HG02763 (cell line): ENCODE data around the gene KCNIP4.

Experiments
- ATAC-seq: cut with Tn5 transposase; IDR thresholded peaks from one replicate; pipeline ENCODE4 v1.9.1; 2021; ENCODE audit warnings: mild to moderate bottlenecking, moderate library complexity; ENCODE audit not compliant: unreplicated experiment

KCNIP4 gene

GRCh38 chr4:21605006-21605405 lies 343.6 kb downstream of the KCNIP4 start:
- ATAC-seq, result no peak

- ATAC-seq, result no peak
These were observed 352.1 kb downstream of the KCNIP4 start for GRCh38 chr4:21596521-21596920.

GRCh38 chr4:21593671-21594001 lies 354.9 kb downstream of the KCNIP4 start:
- no peak for ATAC-seq

GRCh38 chr4:21592970-21593670 lies 355.5 kb downstream of the KCNIP4 start:
- no peak for ATAC-seq

GRCh38 chr4:21577056-21577455 lies 371.5 kb downstream of the KCNIP4 start:
- ATAC-seq, result no peak

- ATAC-seq, result no peak
These were observed 377.5 kb downstream of the KCNIP4 start for GRCh38 chr4:21571100-21571499.

GRCh38 chr4:21569638-21570037 lies 378.9 kb downstream of the KCNIP4 start:
- no peak for ATAC-seq

- no peak for ATAC-seq
These were observed 393.5 kb downstream of the KCNIP4 start for GRCh38 chr4:21555083-21555482.

- no peak for ATAC-seq
These were observed 394.1 kb downstream of the KCNIP4 start for GRCh38 chr4:21554500-21554899.

GRCh38 chr4:21554066-21554465 lies 394.5 kb downstream of the KCNIP4 start:
- no peak for ATAC-seq

- no peak for ATAC-seq
These were observed 396.1 kb downstream of the KCNIP4 start for GRCh38 chr4:21552455-21552854.

GRCh38 chr4:21544955-21545354 lies 403.6 kb downstream of the KCNIP4 start:
- ATAC-seq, result no peak

GRCh38 chr4:21544415-21544814 lies 404.2 kb downstream of the KCNIP4 start:
- no peak for ATAC-seq

- no peak for ATAC-seq
These were observed 405.1 kb downstream of the KCNIP4 start for GRCh38 chr4:21543514-21543913.

GRCh38 chr4:21535898-21536297 lies 412.7 kb downstream of the KCNIP4 start:
- no peak for ATAC-seq

- ATAC-seq, result no peak
These were observed 417.5 kb downstream of the KCNIP4 start for GRCh38 chr4:21531048-21531447.

- no peak for ATAC-seq
These were observed 419.4 kb downstream of the KCNIP4 start for GRCh38 chr4:21529214-21529613.

- ATAC-seq, result no peak
These were observed 426.3 kb downstream of the KCNIP4 start for GRCh38 chr4:21522296-21522695.

GRCh38 chr4:21517126-21517859 lies 431.3 kb downstream of the KCNIP4 start:
- ATAC-seq, result no peak

- no peak for ATAC-seq
These were observed 434.4 kb downstream of the KCNIP4 start for GRCh38 chr4:21514022-21514694.

- no peak for ATAC-seq
These were observed 436.2 kb downstream of the KCNIP4 start for GRCh38 chr4:21512353-21512752.

GRCh38 chr4:21507439-21507838 lies 441.1 kb downstream of the KCNIP4 start:
- ATAC-seq, result no peak
